KOPT-K1 (cell line): ENCODE measurements around the gene GAS6.

Experiments used
- H3K27ac ChIP-seq: fragments of 200-600 bp; sonication (generic); 2 replicates; pipeline ENCODE4 v1.5.1; 2016; ENCODE audit warnings: antibody characterized with exemption, mild to moderate bottlenecking, low read depth, low read length; ENCODE audit not compliant: poor library complexity, severe bottlenecking
- H3K36me3 ChIP-seq: fragments of 200-600 bp; sonication (generic); 2 replicates; pipeline ENCODE4 v1.5.1; 2017; ENCODE audit warnings: antibody characterized with exemption, mild to moderate bottlenecking, low read length, moderate library complexity; ENCODE audit not compliant: insufficient read depth
- H3K9me3 ChIP-seq: fragments of 200-600 bp; sonication (generic); 2 replicates; pipeline ENCODE4 v1.5.1; 2017; ENCODE audit warnings: antibody characterized with exemption, low read length, mild to moderate bottlenecking; ENCODE audit not compliant: insufficient read depth, poor library complexity, severe bottlenecking

GAS6 gene

GRCh38 chr13:113897966-113898365 is 34.1 kb upstream of the GAS6 start:
- Histone ChIP-seq H3K27ac (no peak overlapping the region), H3K9me3 (peaks cover 13% of the 10 kb centered on the region), H3K36me3 (no peaks in the 10 kb centered on the region)

GRCh38 chr13:113897161-113897560 is 33.3 kb upstream of the GAS6 start:
- H3K27ac ChIP-seq: no peak overlapping the region
- H3K36me3 ChIP-seq: no peaks in the 10 kb centered on the region
- peaks cover 16% of the 10 kb centered on the region for H3K9me3 ChIP-seq

GRCh38 chr13:113895436-113895835 is 31.6 kb upstream of the GAS6 start:
- no peak overlapping the region for H3K27ac ChIP-seq
- H3K36me3 ChIP-seq: no peaks in the 10 kb centered on the region
- H3K9me3 ChIP-seq: peaks cover 16% of the 10 kb centered on the region

GRCh38 chr13:113890774-113891480 is 27.1 kb upstream of the GAS6 start:
- H3K27ac ChIP-seq: no peak overlapping the region
- H3K9me3 ChIP-seq: peaks cover 16% of the 10 kb centered on the region
- H3K36me3 ChIP-seq: no peaks in the 10 kb centered on the region

GRCh38 chr13:113889467-113889866 is 25.6 kb upstream of the GAS6 start:
- Histone ChIP-seq H3K36me3 (no peaks in the 10 kb centered on the region), H3K9me3 (peaks cover 12% of the 10 kb centered on the region), H3K27ac (no peak overlapping the region)

GRCh38 chr13:113888701-113889330 is 24.9 kb upstream of the GAS6 start:
- Histone ChIP-seq H3K9me3 (peaks cover 7% of the 10 kb centered on the region), H3K27ac (no peak overlapping the region), H3K36me3 (no peaks in the 10 kb centered on the region)

GRCh38 chr13:113887700-113888201 is 23.9 kb upstream of the GAS6 start:
- H3K9me3 ChIP-seq: peaks cover 1% of the 10 kb centered on the region
- H3K36me3 ChIP-seq: no peaks in the 10 kb centered on the region
- H3K27ac ChIP-seq: no peak overlapping the region

GRCh38 chr13:113886561-113887112 is 22.8 kb upstream of the GAS6 start:
- no peaks in the 10 kb centered on the region for H3K9me3 ChIP-seq
- H3K27ac ChIP-seq: no peak overlapping the region
- H3K36me3 ChIP-seq: no peaks in the 10 kb centered on the region

- Histone ChIP-seq H3K27ac (no peak overlapping the region), H3K9me3 (no peaks in the 10 kb centered on the region), H3K36me3 (no peaks in the 10 kb centered on the region)
These were observed 20.9 kb upstream of the GAS6 start for GRCh38 chr13:113884821-113885220.

GRCh38 chr13:113883921-113884804 is 20.3 kb upstream of the GAS6 start:
- Histone ChIP-seq H3K36me3 (no peaks in the 10 kb centered on the region), H3K9me3 (no peaks in the 10 kb centered on the region), H3K27ac (no peak overlapping the region)

GRCh38 chr13:113883314-113883811 is 19.5 kb upstream of the GAS6 start:
- H3K27ac ChIP-seq: no peak overlapping the region
- no peaks in the 10 kb centered on the region for H3K36me3 ChIP-seq
- H3K9me3 ChIP-seq: no peaks in the 10 kb centered on the region

GRCh38 chr13:113882716-113883115 is 18.8 kb upstream of the GAS6 start:
- Histone ChIP-seq H3K9me3 (no peaks in the 10 kb centered on the region), H3K36me3 (no peaks in the 10 kb centered on the region), H3K27ac (no peak overlapping the region)

- no peaks in the 10 kb centered on the region for H3K9me3 ChIP-seq
- H3K36me3 ChIP-seq: no peaks in the 10 kb centered on the region
- H3K27ac ChIP-seq: no peak overlapping the region
These were observed 18.4 kb upstream of the GAS6 start for GRCh38 chr13:113882267-113882630.

- Histone ChIP-seq H3K36me3 (no peaks in the 10 kb centered on the region), H3K27ac (no peak overlapping the region), H3K9me3 (no peaks in the 10 kb centered on the region)
These were observed 17.9 kb upstream of the GAS6 start for GRCh38 chr13:113881614-113882266.
